Muscle of leg (tissue), 11 donors: ENCODE results near the gene SHH. TPM values are rescaled to one million over a fixed set of nuclear protein-coding genes. Genes with fewer than 3 reads are reported as not detected.

ENCODE experiments used
- DNase-seq: peaks from one replicate; pipeline ENCODE4 v3.0.0; 2013
- H3K27ac ChIP-seq: one replicate; pipeline ENCODE4 v1.5.1; 2013; ENCODE audit warnings: mild to moderate bottlenecking, low read length, control low read depth
- H3K27me3 ChIP-seq: one replicate; pipeline ENCODE4 v1.6.1; 2013; ENCODE audit warnings: low read length; ENCODE audit not compliant: control insufficient read depth, insufficient read depth
- H3K36me3 ChIP-seq: one replicate; pipeline ENCODE4 v1.6.1; 2013; ENCODE audit warnings: low read length; ENCODE audit not compliant: control insufficient read depth, insufficient read depth
- H3K4me1 ChIP-seq: one replicate; pipeline ENCODE4 v1.6.1; 2013; ENCODE audit warnings: low read length; ENCODE audit not compliant: control insufficient read depth, insufficient read depth
- H3K4me3 ChIP-seq: one replicate; pipeline ENCODE4 v1.5.1; 2013; ENCODE audit warnings: low read length, control low read depth
- H3K9me3 ChIP-seq: replicated peaks from 2 replicates; pipeline ENCODE4 v1.6.1; 2013; ENCODE audit warnings: low read depth, low read length; ENCODE audit not compliant: control insufficient read depth
- WGBS: methylation state at CpG from one replicate; pipeline ENCODE4 v1.1.5; 2013; ENCODE audit warnings: missing lambda C conversion rate; ENCODE audit not compliant: insufficient coverage; 5-methylcytosine and 5-hydroxymethylcytosine counted together
- polyA plus RNA-seq, 8 donors: library from polyadenylated mRNA; unstranded; fragments of 120-200 nt; gene quantifications; one replicate each; pipeline versions ENCODE4 v1.2.1 to v1.2.3, GENCODE V29; 2013; ENCODE audit warnings: inconsistent platforms in 1 of 8, low replicate concordance in 1 of 8; ENCODE audit not compliant: insufficient read length in 8 of 8, insufficient read depth in 1 of 8
- total RNA-seq: library from RNA; stranded (reverse); fragments of 120-200 nt; gene quantifications from one replicate; pipeline ENCODE4 v1.2.4, GENCODE V29; 2013

The SHH gene
- total and polyA plus RNA-seq, 9 donors = under 0.01 to 0.72 (median 0.05) TPM; not detected in 1

GRCh38 chr7:155834486-155835048 is 22.3 kb upstream of the SHH start:
- H3K4me3 ChIP-seq = no peak overlapping the region
- peaks cover 6% of the 10 kb centered on the region for H3K27me3 ChIP-seq
- no peaks in the 10 kb centered on the region for H3K9me3 ChIP-seq
- no peak overlapping the region for H3K27ac ChIP-seq
- no peak for DNase-seq
- 85% methylated on average over 13 of the region's 16 CpGs for WGBS
- peaks cover 5% of the 10 kb centered on the region for H3K4me1 ChIP-seq
- H3K36me3 ChIP-seq = no peaks in the 10 kb centered on the region

GRCh38 chr7:155833651-155834050 is 21.4 kb upstream of the SHH start:
- Histone ChIP-seq H3K4me1 (peaks cover 5% of the 10 kb centered on the region), H3K27ac (no peak overlapping the region), H3K36me3 (no peaks in the 10 kb centered on the region), H3K9me3 (no peaks in the 10 kb centered on the region), H3K4me3 (no peak overlapping the region), H3K27me3 (peaks cover 3% of the 10 kb centered on the region)
- DNase-seq = peak; percentile 8
- WGBS = 58% methylated on average over 13 of the region's 13 CpGs

- WGBS = 72% methylated on average over 5 of the region's 7 CpGs
Measured at GRCh38 chr7:155832581-155832981, 20.3 kb upstream of the SHH start.

GRCh38 chr7:155831807-155832524 is 19.7 kb upstream of the SHH start:
- H3K4me1 ChIP-seq = peaks cover 5% of the 10 kb centered on the region
- no peak overlapping the region for H3K4me3 ChIP-seq
- H3K27ac ChIP-seq = no peak overlapping the region
- no peaks in the 10 kb centered on the region for H3K9me3 ChIP-seq
- 85% methylated on average over 14 of the region's 18 CpGs for WGBS
- H3K36me3 ChIP-seq = no peaks in the 10 kb centered on the region
- no peak for DNase-seq
- peaks cover 2% of the 10 kb centered on the region for H3K27me3 ChIP-seq

More at GRCh38 chr7:155832581-155832981, 20.3 kb upstream of the SHH start:
- Histone ChIP-seq H3K27me3 (no peaks in the 10 kb centered on the region), H3K4me3 (no peak overlapping the region), H3K36me3 (no peaks in the 10 kb centered on the region), H3K4me1 (peaks cover 5% of the 10 kb centered on the region), H3K9me3 (no peaks in the 10 kb centered on the region), H3K27ac (no peak overlapping the region)
- DNase-seq = no peak

DNA sequence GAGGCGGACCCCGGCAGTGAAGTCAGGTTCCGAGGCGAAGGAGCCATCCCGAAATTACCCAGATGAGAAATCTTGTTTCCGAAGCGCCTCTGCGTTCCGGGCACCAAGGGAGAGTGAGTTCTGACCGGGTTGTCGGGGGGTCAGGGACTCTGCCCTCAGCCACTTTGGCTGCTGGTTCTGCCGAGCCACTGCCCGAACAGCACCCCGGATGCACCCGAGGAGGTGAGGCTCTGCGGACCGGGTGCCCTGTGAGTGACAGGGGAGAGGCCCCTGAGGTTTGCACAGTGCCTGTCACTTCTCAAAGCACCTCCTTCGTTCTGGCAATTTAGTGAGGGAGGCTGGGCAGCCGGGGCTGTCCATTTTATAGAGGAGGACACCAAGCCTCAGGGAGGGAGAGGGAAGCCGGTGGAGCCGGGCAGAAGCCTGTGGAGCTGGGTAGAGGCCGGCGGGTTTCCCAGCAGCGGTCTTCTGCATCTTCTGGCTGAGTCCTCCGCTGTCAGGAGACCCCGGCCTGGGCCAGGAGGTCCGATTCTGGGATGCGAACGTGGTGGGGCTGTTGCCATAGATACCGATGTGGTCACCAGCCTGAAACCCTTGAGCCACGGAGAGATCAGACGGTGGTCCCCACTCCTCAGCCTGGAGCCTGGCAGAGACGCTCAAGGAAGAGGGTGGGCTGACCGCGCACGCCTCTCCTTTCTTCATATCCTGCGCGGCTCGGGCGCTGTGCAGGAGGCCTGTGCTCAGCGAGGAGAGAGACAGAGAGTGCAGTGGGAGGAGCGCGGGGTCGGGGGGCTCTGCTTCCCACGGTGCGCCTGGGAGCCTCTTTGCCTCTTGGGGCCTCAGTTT is 18.9 kb upstream of the SHH start:
- no peaks in the 10 kb centered on the region for H3K9me3 ChIP-seq
- H3K27me3 ChIP-seq = peaks cover 2% of the 10 kb centered on the region
- H3K36me3 ChIP-seq = no peaks in the 10 kb centered on the region
- no peak overlapping the region for H3K27ac ChIP-seq
- peaks cover 5% of the 10 kb centered on the region for H3K4me1 ChIP-seq
- no peak overlapping the region for H3K4me3 ChIP-seq
- 78% methylated on average over 36 of the region's 46 CpGs for WGBS
- no peak for DNase-seq

GRCh38 chr7:155829796-155830470 is 17.7 kb upstream of the SHH start:
- peaks cover 5% of the 10 kb centered on the region for H3K4me1 ChIP-seq
- H3K36me3 ChIP-seq = no peaks in the 10 kb centered on the region
- no peak for DNase-seq
- H3K27me3 ChIP-seq = peaks cover 2% of the 10 kb centered on the region
- WGBS = 77% methylated on average over 10 of the region's 17 CpGs
- H3K27ac ChIP-seq = no peak overlapping the region
- H3K4me3 ChIP-seq = no peak overlapping the region
- no peaks in the 10 kb centered on the region for H3K9me3 ChIP-seq

- no peaks in the 10 kb centered on the region for H3K4me1 ChIP-seq
- no peaks in the 10 kb centered on the region for H3K9me3 ChIP-seq
- H3K27me3 ChIP-seq = peaks cover 8% of the 10 kb centered on the region
- DNase-seq = no peak
- no peak overlapping the region for H3K27ac ChIP-seq
- H3K36me3 ChIP-seq = no peaks in the 10 kb centered on the region
- no peak overlapping the region for H3K4me3 ChIP-seq
- 58% methylated on average over 2 of the region's 3 CpGs for whole genome bisulfite sequencing
Measured at GRCh38 chr7:155825336-155825735, 13.1 kb upstream of the SHH start.

DNA sequence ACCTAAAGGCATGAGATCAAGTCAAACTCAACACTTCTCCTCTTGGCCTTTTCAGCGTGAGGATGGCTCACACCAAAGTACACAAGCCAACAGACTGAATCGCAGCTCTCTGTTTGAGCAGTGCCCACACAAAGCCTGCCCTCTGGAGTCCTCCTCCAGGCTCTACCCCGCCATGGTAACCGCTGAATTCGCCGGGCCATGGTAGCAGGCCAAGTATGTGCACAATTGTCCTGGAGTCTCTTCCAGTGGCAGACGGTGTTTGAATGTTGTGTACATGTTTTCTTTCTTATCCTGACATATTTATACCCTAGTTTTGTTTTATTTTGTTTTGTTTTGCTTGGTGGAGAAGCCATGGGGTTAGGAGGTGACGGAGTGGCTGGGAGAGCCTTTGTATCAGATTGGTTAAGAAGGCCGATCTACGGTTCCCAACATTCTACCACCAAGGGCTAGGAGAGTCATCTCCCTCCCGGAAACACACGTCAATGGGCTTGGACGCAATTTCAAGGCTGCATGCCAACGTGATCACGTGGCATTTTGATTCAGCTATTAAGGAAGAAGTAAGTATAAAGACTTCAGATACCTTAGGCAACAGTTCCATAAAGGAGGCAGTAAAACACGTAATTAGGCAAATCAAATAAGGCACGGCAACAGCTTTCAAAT is 12.1 kb upstream of the SHH start:
- Histone ChIP-seq H3K27me3 (peaks cover 8% of the 10 kb centered on the region), H3K4me3 (no peak overlapping the region), H3K4me1 (no peaks in the 10 kb centered on the region), H3K27ac (no peak overlapping the region), H3K36me3 (no peaks in the 10 kb centered on the region), H3K9me3 (no peaks in the 10 kb centered on the region)
- WGBS = no CpG with 5 or more reads among the region's 17 CpGs
- DNase-seq = no peak

DNA sequence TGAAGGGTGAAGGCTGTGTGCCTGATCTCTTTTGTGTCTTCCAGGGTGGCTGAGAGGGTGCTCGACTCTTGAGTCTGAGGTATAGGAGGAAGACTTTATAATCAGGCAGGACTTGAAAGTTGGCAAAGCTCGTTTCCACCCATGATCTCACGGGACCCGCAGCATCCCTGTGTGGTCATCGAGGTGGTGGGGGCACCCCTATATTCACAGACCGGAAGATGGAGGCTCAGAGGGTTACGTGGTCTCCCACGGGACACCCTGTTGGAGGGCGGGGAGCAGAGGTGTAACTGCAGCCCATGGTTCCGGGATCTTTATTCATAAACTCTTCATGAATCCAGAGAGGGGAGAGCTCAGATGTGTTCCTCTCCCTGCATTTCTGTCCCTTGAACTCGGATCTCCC is 9.6 kb upstream of the SHH start:
- H3K4me1 ChIP-seq = no peaks in the 10 kb centered on the region
- DNase-seq = no peak
- no peaks in the 10 kb centered on the region for H3K9me3 ChIP-seq
- H3K27ac ChIP-seq = no peak overlapping the region
- H3K36me3 ChIP-seq = no peaks in the 10 kb centered on the region
- H3K4me3 ChIP-seq = no peak overlapping the region
- 83% methylated on average over 11 of the region's 11 CpGs for WGBS
- peaks cover 15% of the 10 kb centered on the region for H3K27me3 ChIP-seq
